Measurements from ENCODE around the gene LSAMP. TPM values are rescaled to one million over a fixed set of nuclear protein-coding genes. Genes with fewer than 3 reads are reported as not detected.

The LSAMP gene
- total and polyA plus RNA-seq, 9 of the 15 experiments (the other 6 are each of a cell fraction or from before 2014, with no cell fraction given): 0.09 to 0.11 TPM; not detected in 7

DNA sequence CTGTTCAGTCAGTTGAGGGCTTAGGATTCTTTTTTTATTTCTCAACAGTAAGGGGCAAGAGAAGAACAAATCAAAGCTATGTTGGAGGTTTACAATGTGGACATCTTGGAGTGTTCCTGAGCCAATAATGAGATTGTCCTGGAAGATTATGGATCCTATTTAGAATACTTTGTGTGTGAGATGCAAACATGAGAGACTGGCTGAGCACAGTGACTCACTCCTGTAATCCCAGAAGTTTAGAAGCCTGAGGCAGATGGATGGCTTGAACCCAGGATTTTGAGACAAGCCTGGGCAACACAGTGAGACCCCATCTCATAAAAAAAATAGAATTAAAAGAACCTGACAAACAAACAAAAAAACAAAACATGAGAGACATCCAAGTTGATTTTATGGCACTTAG is 470.3 kb downstream of the LSAMP start:
- Histone ChIP-seq H3K4me3 (no peak overlapping the region), H3K4me1 (replicated peaks in 1 of 2; ENCODE audit: control insufficient read depth in 2 of 2, insufficient read depth in 2 of 2, low read length in 2 of 2) (peaks cover 0 to 6% of the 10 kb centered on the region in 2 experiments; a peak in 1 of 5 replicates), H3K27ac (ENCODE audit: extremely low read depth, low read depth, low read length) (no peak overlapping the region), H4K20me1 (replicated peaks; ENCODE audit: control insufficient read depth, insufficient read depth, low read length) (no peaks in the 10 kb centered on the region), H3K9ac (ENCODE audit: insufficient read depth in 1 of 2, low read depth in 2 of 2, low read length in 2 of 2) (no peak overlapping the region), H2AFZ (ENCODE audit: low read depth, low read length) (no peak overlapping the region), H3K36me3 (ENCODE audit: control insufficient read depth, insufficient read depth, low read length) (no peaks in the 10 kb centered on the region), H3K79me2 (ENCODE audit: control insufficient read depth, insufficient read depth, low read length) (no peaks in the 10 kb centered on the region), H3K9me1 (ENCODE audit: control insufficient read depth, insufficient read depth, low read length) (no peaks in the 10 kb centered on the region), H3K4me2 (ENCODE audit: insufficient read depth, low read length) (no peak overlapping the region), H3K27me3 (ENCODE audit: control insufficient read depth in 2 of 2, insufficient read depth in 2 of 2, low read length in 2 of 2) (no peaks in the 10 kb centered on the region), H3K9me3 (replicated peaks; ENCODE audit: control insufficient read depth, insufficient read depth, low read depth, low read length) (no peaks in the 10 kb centered on the region)
- POLR2A ChIA-PET: interaction anchor here (0.7 kb wide), 1 partner anchor 281 kb away, joined by 4 read pairs; no protein-coding TSS in a partner anchor
- intact Hi-C loops (cut with micrococcal nuclease): loop anchor here (5.0 kb wide), 1 partner anchor 167 kb away; no protein-coding TSS in a partner anchor
- FAIRE-seq (no peak), DNase-seq (ENCODE audit: extremely low read depth in 1 of 4, low spot score in 3 of 4) (no peak), ATAC-seq (no peak)
- CTCF ChIA-PET (ENCODE audit: low intra/inter-chr PET ratio): no interaction called here
- TF ChIP-seq RBM17 (IDR thresholded peaks at IDR 0.05; ENCODE audit: borderline replicate concordance, low read depth, low read length): no peak
- TF ChIP-seq XRCC3 (IDR thresholded peaks at IDR 0.05): no peak
- TF ChIP-seq NONO (IDR thresholded peaks at IDR 0.05; ENCODE audit: low read depth in 2 of 2, low read length in 1 of 2): no peak
- TF ChIP-seq MAX (CRISPR knock-in tag; IDR thresholded peaks at IDR 0.05): no peak
- TF ChIP-seq, protein P1, sequence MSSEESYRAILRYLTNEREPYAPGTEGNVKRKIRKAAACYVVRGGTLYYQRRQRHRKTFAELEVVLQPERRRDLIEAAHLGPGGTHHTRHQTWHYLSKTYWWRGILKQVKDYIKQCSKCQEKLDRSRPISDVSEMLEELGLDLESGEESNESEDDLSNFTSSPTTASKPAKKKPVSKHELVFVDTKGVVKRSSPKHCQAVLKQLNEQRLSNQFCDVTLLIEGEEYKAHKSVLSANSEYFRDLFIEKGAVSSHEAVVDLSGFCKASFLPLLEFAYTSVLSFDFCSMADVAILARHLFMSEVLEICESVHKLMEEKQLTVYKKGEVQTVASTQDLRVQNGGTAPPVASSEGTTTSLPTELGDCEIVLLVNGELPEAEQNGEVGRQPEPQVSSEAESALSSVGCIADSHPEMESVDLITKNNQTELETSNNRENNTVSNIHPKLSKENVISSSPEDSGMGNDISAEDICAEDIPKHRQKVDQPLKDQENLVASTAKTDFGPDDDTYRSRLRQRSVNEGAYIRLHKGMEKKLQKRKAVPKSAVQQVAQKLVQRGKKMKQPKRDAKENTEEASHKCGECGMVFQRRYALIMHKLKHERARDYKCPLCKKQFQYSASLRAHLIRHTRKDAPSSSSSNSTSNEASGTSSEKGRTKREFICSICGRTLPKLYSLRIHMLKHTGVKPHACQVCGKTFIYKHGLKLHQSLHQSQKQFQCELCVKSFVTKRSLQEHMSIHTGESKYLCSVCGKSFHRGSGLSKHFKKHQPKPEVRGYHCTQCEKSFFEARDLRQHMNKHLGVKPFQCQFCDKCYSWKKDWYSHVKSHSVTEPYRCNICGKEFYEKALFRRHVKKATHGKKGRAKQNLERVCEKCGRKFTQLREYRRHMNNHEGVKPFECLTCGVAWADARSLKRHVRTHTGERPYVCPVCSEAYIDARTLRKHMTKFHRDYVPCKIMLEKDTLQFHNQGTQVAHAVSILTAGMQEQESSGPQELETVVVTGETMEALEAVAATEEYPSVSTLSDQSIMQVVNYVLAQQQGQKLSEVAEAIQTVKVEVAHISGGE (CRISPR knock-in tag; IDR thresholded peaks at IDR 0.05): no peak
- no peak for TF ChIP-seq CREM (IDR thresholded peaks at IDR 0.05; ENCODE audit: low read depth)
- no peak for TF ChIP-seq PTRF (tag; IDR thresholded peaks at IDR 0.05)
- no peak for TF ChIP-seq NRF1 (conservative IDR thresholded peaks at IDR 0.05 in 1 of 2, IDR thresholded peaks at IDR 0.05 in 1 of 2)
- no peak for TF ChIP-seq XRCC4 (IDR thresholded peaks at IDR 0.05; ENCODE audit: extremely low read depth, insufficient read depth, insufficient read length)
- TF ChIP-seq SAFB (IDR thresholded peaks at IDR 0.05; ENCODE audit: borderline replicate concordance, low read depth, low read length): no peak
- no peak for TF ChIP-seq SNAPC5 (CRISPR knock-in tag; IDR thresholded peaks at IDR 0.05)
- no peak for TF ChIP-seq HDAC3 (IDR thresholded peaks at IDR 0.05; ENCODE audit: borderline replicate concordance, partially characterized antibody)
- no peak for TF ChIP-seq IRF2 (CRISPR knock-in tag; IDR thresholded peaks at IDR 0.05)
- TF ChIP-seq U2AF1 (optimal IDR thresholded peaks at IDR 0.05; ENCODE audit: low read depth, low read length): no peak
- no TSS peak for BruUV-seq (replicated peaks)
- in situ Hi-C loops (cut with MboI): no loop called here
